H9 (cell line): ENCODE results near the gene RABGAP1L. TPM values are rescaled to one million over a fixed set of nuclear protein-coding genes. Genes with fewer than 3 reads are reported as not detected.

ENCODE experiments used
- DNase-seq: peaks from one replicate; pipeline ENCODE4 v3.0.0-alpha.2; 2017
- H2AFZ ChIP-seq: one replicate; pipeline ENCODE4 v1.6.1; 2013; ENCODE audit warnings: mild to moderate bottlenecking, low read length, control low read depth, moderate library complexity
- H2AK5ac ChIP-seq: 2 replicates; pipeline ENCODE4 v1.6.1; 2013; ENCODE audit warnings: low read length, control low read depth, mixed read lengths; ENCODE audit not compliant: insufficient read length
- H2BK120ac ChIP-seq: one replicate; pipeline ENCODE4 v1.6.1; 2013; ENCODE audit warnings: low read depth, mild to moderate bottlenecking, low read length, control low read depth, inconsistent platforms; ENCODE audit not compliant: poor library complexity, severe bottlenecking
- H2BK12ac ChIP-seq: 2 replicates; pipeline ENCODE4 v1.6.1; 2013; ENCODE audit warnings: low read length, control low read depth, mixed read lengths, low read depth; ENCODE audit not compliant: insufficient read length
- H2BK15ac ChIP-seq: 2 replicates; pipeline ENCODE4 v1.6.1; 2013; ENCODE audit warnings: low read depth, low read length, control low read depth
- H2BK20ac ChIP-seq: one replicate; pipeline ENCODE4 v1.6.1; 2013; ENCODE audit warnings: low read depth, mild to moderate bottlenecking, low read length, control low read depth, inconsistent platforms; ENCODE audit not compliant: poor library complexity, severe bottlenecking
- H2BK5ac ChIP-seq: 2 replicates; pipeline ENCODE4 v1.6.1; 2013; ENCODE audit warnings: low read length, control low read depth, mixed read lengths; ENCODE audit not compliant: insufficient read length
- H3K14ac ChIP-seq: 2 replicates; pipeline ENCODE4 v1.6.1; 2013; ENCODE audit warnings: low read length, control low read depth; ENCODE audit not compliant: insufficient read depth
- H3K18ac ChIP-seq: 2 replicates; pipeline ENCODE4 v1.6.1; 2013; ENCODE audit warnings: low read depth, mild to moderate bottlenecking, mixed read lengths, low read length, control low read depth; ENCODE audit not compliant: insufficient read length
- H3K23ac ChIP-seq: 2 replicates; pipeline ENCODE4 v1.6.1; 2013; ENCODE audit warnings: low read length, control low read depth, mixed read lengths, low read depth; ENCODE audit not compliant: insufficient read length
- H3K23me2 ChIP-seq: 2 replicates; pipeline ENCODE4 v1.6.1; 2013; ENCODE audit warnings: low read depth, mild to moderate bottlenecking, mixed read lengths, low read length, control low read depth; ENCODE audit not compliant: insufficient read length, poor library complexity, severe bottlenecking
- H3K27ac ChIP-seq: 2 replicates; pipeline ENCODE4 v1.5.1; 2013; ENCODE audit warnings: low read length, control low read depth, mixed read lengths, low read depth; ENCODE audit not compliant: insufficient read length
- H3K27me3 ChIP-seq: 2 replicates; pipeline ENCODE4 v1.6.1; 2013; ENCODE audit warnings: low read length, control low read depth, inconsistent platforms; ENCODE audit not compliant: insufficient read depth
- H3K4ac ChIP-seq: 2 replicates; pipeline ENCODE4 v1.6.1; 2013; ENCODE audit warnings: low read depth, mild to moderate bottlenecking, control low read depth, inconsistent platforms, low read length, moderate library complexity
- H3K4me1 ChIP-seq: 2 replicates; pipeline ENCODE4 v1.6.1; 2013; ENCODE audit warnings: low read length, control low read depth, inconsistent platforms; ENCODE audit not compliant: insufficient read depth
- H3K4me2 ChIP-seq: 2 replicates; pipeline ENCODE4 v1.6.1; 2013; ENCODE audit warnings: low read length, control low read depth, mixed read lengths; ENCODE audit not compliant: insufficient read length, insufficient read depth
- H3K56ac ChIP-seq: 2 replicates; pipeline ENCODE4 v1.6.1; 2013; ENCODE audit warnings: low read depth, mild to moderate bottlenecking, mixed read lengths, low read length, control low read depth; ENCODE audit not compliant: insufficient read length
- H3K79me1 ChIP-seq: 2 replicates; pipeline ENCODE4 v1.6.1; 2013; ENCODE audit warnings: low read depth, mild to moderate bottlenecking, moderate library complexity, low read length, control low read depth, inconsistent platforms; ENCODE audit not compliant: insufficient read depth, poor library complexity, severe bottlenecking
- H3K79me2 ChIP-seq: 2 replicates; pipeline ENCODE4 v1.6.1; 2013; ENCODE audit warnings: low read length, control low read depth, inconsistent platforms; ENCODE audit not compliant: insufficient read depth
- H3K9ac ChIP-seq: 2 replicates; pipeline ENCODE4 v1.6.1; 2013; ENCODE audit warnings: low read length, control low read depth, mixed read lengths; ENCODE audit not compliant: insufficient read length; ENCODE audit errors: extremely low read depth
- H3K9me3 ChIP-seq: one replicate; pipeline ENCODE4 v1.6.1; 2013; ENCODE audit warnings: low read depth, low read length, inconsistent platforms; ENCODE audit not compliant: control insufficient read depth
- H3T11ph ChIP-seq: one replicate; pipeline ENCODE4 v1.6.1; 2013; ENCODE audit warnings: mild to moderate bottlenecking, low read length, control low read depth, inconsistent platforms
- H4K20me1 ChIP-seq: one replicate; pipeline ENCODE4 v1.6.1; 2013; ENCODE audit not compliant: control insufficient read depth, insufficient read length, insufficient read depth
- H4K5ac ChIP-seq: 2 replicates; pipeline ENCODE4 v1.6.1; 2013; ENCODE audit warnings: low read depth, mild to moderate bottlenecking, mixed read lengths, low read length, control low read depth; ENCODE audit not compliant: insufficient read length
- H4K8ac ChIP-seq: replicated peaks from 2 replicates; pipeline ENCODE4 v1.6.1; 2013; ENCODE audit warnings: low read length, control low read depth, mixed read lengths, low read depth; ENCODE audit not compliant: insufficient read length
- H4K91ac ChIP-seq: 2 replicates; pipeline ENCODE4 v1.6.1; 2013; ENCODE audit warnings: low read depth, mild to moderate bottlenecking, moderate library complexity, mixed read lengths, low read length, control low read depth; ENCODE audit not compliant: insufficient read length
- H3K27ac Mint-ChIP-seq, 3 experiments: 2 replicates in 2 of 3; 3 replicates in 1 of 3; pipeline ENCODE4 v1.8.0; 2020 to 2021; ENCODE audit warnings: mixed read lengths in 3 of 3, mild to moderate bottlenecking in 1 of 3, moderate library complexity in 1 of 3
- H3K27me3 Mint-ChIP-seq: 2 replicates; pipeline ENCODE4 v1.8.0; 2021; ENCODE audit warnings: low read depth, mild to moderate bottlenecking, moderate library complexity, mixed read lengths
- H3K36me3 Mint-ChIP-seq, 3 experiments: 2 replicates in 2 of 3; 3 replicates in 1 of 3; pipeline ENCODE4 v1.8.0; 2020 to 2021; ENCODE audit warnings: low read depth in 3 of 3, mixed read lengths in 3 of 3; ENCODE audit not compliant: insufficient read depth in 1 of 3
- H3K4me1 Mint-ChIP-seq, 2 experiments: 2 replicates each; pipeline ENCODE4 v1.8.0; 2020; ENCODE audit warnings: mixed read lengths in 2 of 2
- H3K4me3 Mint-ChIP-seq, 2 experiments: 2 replicates in 1 of 2; 3 replicates in 1 of 2; pipeline ENCODE4 v1.8.0; 2020 to 2021; ENCODE audit warnings: mild to moderate bottlenecking in 2 of 2, mixed read lengths in 2 of 2, moderate library complexity in 1 of 2
- H3K9me3 Mint-ChIP-seq, 2 experiments: 2 replicates in 1 of 2; 3 replicates in 1 of 2; pipeline ENCODE4 v1.8.0; 2020; ENCODE audit warnings: mild to moderate bottlenecking in 2 of 2, mixed read lengths in 2 of 2, moderate library complexity in 1 of 2
- CTCF ChIP-seq: fragments of 200-600 bp; sonication (generic); conservative IDR thresholded peaks from 3 replicates; pipeline ENCODE4 v1.8.0; 2021; ENCODE audit warnings: antibody characterized with exemption, mild to moderate bottlenecking
- WGBS: extraction: QIAGEN DNeasy Blood & Tissue Kit; methylation state at CpG from one replicate; pipeline ENCODE4 v1.1.7; 2013; ENCODE audit warnings: missing lambda C conversion rate, low lambda C conversion rate, mixed read lengths; ENCODE audit not compliant: insufficient read length; ENCODE audit errors: extremely low coverage; 5-methylcytosine and 5-hydroxymethylcytosine counted together
- total RNA-seq: library from RNA; stranded (reverse); gene quantifications from 2 replicates; pipeline ENCODE4 v1.2.1, GENCODE V29; 2021

RABGAP1L gene
- total RNA-seq, 1 experiment from 2014 or later = 147 TPM

DNA sequence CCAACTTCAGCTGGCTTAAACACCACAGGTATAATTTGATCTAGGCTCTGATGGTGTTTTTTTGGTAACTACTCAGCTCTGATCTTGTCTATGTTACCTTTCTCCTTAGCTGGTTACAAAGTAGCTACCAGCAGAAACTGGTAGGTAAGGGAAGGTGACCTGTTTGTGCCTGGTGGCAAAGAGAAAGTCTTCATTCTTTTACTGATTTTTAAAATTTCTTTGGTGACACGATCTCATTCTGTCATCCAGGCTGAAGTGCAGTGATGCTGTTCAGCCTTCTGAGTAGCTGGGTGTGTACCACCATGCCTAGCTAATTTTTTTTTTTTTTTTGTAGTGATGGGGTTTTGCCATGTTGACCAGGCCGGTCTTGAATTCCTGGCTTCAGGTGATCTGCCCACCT lies 62.4 kb downstream of the RABGAP1L start:
- H3K56ac ChIP-seq = no peak overlapping the region
- H3K14ac ChIP-seq = no peak overlapping the region
- no peak overlapping the region for H2BK120ac ChIP-seq
- H4K5ac ChIP-seq = no peak overlapping the region
- no peak overlapping the region for H3K27ac ChIP-seq
- H4K8ac ChIP-seq = no peak overlapping the region
- WGBS = no CpG with 5 or more reads among the region's 2 CpGs
- Mint-ChIP-seq H3K27me3 (no peaks in the 10 kb centered on the region), H3K4me1 (no peaks in the 10 kb centered on the region), H3K27ac (no peak overlapping the region), H3K36me3 (peaks cover 15 to 18% (median 16%) of the 10 kb centered on the region in 3 experiments), H3K4me3 (no peak overlapping the region), H3K9me3 (peaks cover 6 to 9% of the 10 kb centered on the region in 2 experiments)
- H2BK5ac ChIP-seq = no peak overlapping the region
- peaks cover 5% of the 10 kb centered on the region; the same call in 1 of the 2 replicates for H3K4me1 ChIP-seq
- no peak overlapping the region for H2BK20ac ChIP-seq
- H3K79me1 ChIP-seq = no peaks in the 10 kb centered on the region
- H2BK15ac ChIP-seq = no peak overlapping the region
- H2AK5ac ChIP-seq = no peak overlapping the region
- H2BK12ac ChIP-seq = no peak overlapping the region
- no peak overlapping the region for H3K18ac ChIP-seq
- H3K4me2 ChIP-seq = no peak overlapping the region
- no peak overlapping the region for H3K23ac ChIP-seq
- no peak overlapping the region for H3T11ph ChIP-seq
- no peak for TF ChIP-seq CTCF
- H3K9ac ChIP-seq = no peak overlapping the region
- no peak overlapping the region for H2AFZ ChIP-seq
- no peaks in the 10 kb centered on the region for H3K79me2 ChIP-seq
- no peak overlapping the region for H3K4ac ChIP-seq
- H3K9me3 ChIP-seq = no peaks in the 10 kb centered on the region
- H3K27me3 ChIP-seq = no peaks in the 10 kb centered on the region
- no peaks in the 10 kb centered on the region for H4K20me1 ChIP-seq
- no peak for DNase-seq
- H4K91ac ChIP-seq = no peak overlapping the region
- H3K23me2 ChIP-seq = no peaks in the 10 kb centered on the region
